ENCODE results near the gene INAFM1. TPM values are rescaled to one million over a fixed set of nuclear protein-coding genes. Genes with fewer than 3 reads are reported as not detected.
A peak's percentile ranks its signal among the peaks of the same experiment; 100 is the strongest.

INAFM1 gene
- polyA plus RNA-seq, 1 donor = 9.2 TPM

- Histone ChIP-seq H3K4me1 (ENCODE audit: control insufficient read depth, insufficient read depth, low read length) (peaks cover 31% of the 10 kb centered on the region), H3K27me3 (ENCODE audit: control insufficient read depth, insufficient read depth, low read length) (peaks cover 26% of the 10 kb centered on the region), H3K27ac (ENCODE audit: low read length) (peak overlapping the region; percentile 24), H3K9me3 (ENCODE audit: control insufficient read depth, low read depth, low read length) (no peaks in the 10 kb centered on the region), H3K4me3 (ENCODE audit: low read length) (peak overlapping the region; percentile 60), H3K36me3 (ENCODE audit: control insufficient read depth, insufficient read depth, low read length) (no peaks in the 10 kb centered on the region)
- WGBS (ENCODE audit: insufficient coverage, low lambda C conversion rate) = no CpG with 5 or more reads among the region's 84 CpGs
- peak in 1 of 2 donors; percentile 66 for DNase-seq
These were observed 44.4 kb upstream of the INAFM1 start for GRCh38 chr19:47230054-47230920.

DNA sequence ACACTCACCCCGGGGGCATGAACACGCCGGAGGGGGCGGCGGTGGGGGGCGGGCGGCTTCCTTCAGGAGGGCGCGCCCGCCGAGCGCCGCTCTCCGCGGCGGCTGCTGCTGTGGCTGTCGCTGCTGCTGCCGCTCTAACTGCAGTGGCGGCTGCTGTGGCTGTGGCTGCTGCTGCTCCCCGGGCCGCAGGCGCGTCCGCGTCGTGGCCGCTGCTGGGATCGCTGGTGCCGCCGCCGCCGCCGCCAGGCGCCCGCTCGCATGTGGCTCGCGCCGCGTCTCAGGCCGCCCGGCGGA, 43.8 kb upstream of the INAFM1 start, which contains the start of gene BBC3:
BBC3 (minus strand) TSS at position 279 of the 294 bp plus-strand sequence. CDS start 2,768 bp downstream, outside the sequence.
- H3K4me1 ChIP-seq (ENCODE audit: control insufficient read depth, insufficient read depth, low read length) = peaks cover 26% of the 10 kb centered on the region
- H3K27ac ChIP-seq (ENCODE audit: low read length) = peak within 1 kb of the TSS; percentile 24
- no peaks in the 10 kb centered on the region for H3K9me3 ChIP-seq (ENCODE audit: control insufficient read depth, low read depth, low read length)
- peak within 1 kb of the TSS; percentile 60 for H3K4me3 ChIP-seq (ENCODE audit: low read length)
- WGBS (ENCODE audit: insufficient coverage, low lambda C conversion rate) = no CpG with 5 or more reads among the region's 43 CpGs
- no peaks in the 10 kb centered on the region for H3K36me3 ChIP-seq (ENCODE audit: control insufficient read depth, insufficient read depth, low read length)
- peaks cover 26% of the 10 kb centered on the region for H3K27me3 ChIP-seq (ENCODE audit: control insufficient read depth, insufficient read depth, low read length)
- DNase-seq = no peak

DNA sequence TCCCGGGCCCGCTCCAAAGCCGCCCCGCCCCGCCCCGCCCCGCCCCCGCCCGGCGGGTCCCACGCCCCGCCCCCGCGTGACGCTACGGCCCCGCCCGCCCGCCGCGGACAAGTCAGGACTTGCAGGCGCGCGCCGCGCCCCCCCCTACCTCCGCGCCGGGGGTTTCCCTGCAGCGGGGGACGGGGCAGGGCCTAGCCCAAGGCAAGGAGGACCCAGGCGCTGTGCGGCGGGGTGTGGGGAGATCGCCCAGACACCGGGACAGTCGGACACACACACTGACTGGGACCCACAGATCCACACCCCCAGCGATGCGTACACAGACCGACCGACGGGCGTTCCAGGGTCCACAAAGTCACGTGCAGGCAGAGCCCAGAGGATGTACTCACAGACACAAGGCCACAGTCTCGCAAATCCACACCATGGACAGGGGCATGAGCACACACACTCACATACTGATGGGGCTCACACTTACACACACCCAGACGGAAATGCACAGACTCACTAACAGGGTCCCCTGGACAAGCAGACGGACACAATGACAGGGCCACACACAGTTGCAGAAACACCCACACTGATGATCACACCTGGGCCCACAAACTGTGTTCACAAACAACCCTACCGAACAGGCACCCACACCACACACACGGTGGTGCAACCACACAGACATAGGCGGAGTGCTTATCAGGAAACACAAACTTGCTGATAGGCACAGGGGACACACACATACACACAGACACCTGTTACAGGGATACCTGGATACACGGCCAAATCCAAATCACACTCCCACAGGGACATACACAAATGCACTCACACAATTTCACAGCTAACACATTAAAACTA, 43.2 kb upstream of the INAFM1 start:
- no peaks in the 10 kb centered on the region for H3K36me3 ChIP-seq (ENCODE audit: control insufficient read depth, insufficient read depth, low read length)
- WGBS (ENCODE audit: insufficient coverage, low lambda C conversion rate) = no CpG with 5 or more reads among the region's 51 CpGs
- H3K27ac ChIP-seq (ENCODE audit: low read length) = peak overlapping the region; percentile 14
- peak; percentile 79 to 93 for DNase-seq
- peaks cover 26% of the 10 kb centered on the region for H3K4me1 ChIP-seq (ENCODE audit: control insufficient read depth, insufficient read depth, low read length)
- peak overlapping the region; percentile 43 for H3K4me3 ChIP-seq (ENCODE audit: low read length)
- peaks cover 27% of the 10 kb centered on the region for H3K27me3 ChIP-seq (ENCODE audit: control insufficient read depth, insufficient read depth, low read length)
- H3K9me3 ChIP-seq (ENCODE audit: control insufficient read depth, low read depth, low read length) = no peaks in the 10 kb centered on the region

- Histone ChIP-seq H3K4me3 (ENCODE audit: low read length) (no peak overlapping the region), H3K9me3 (ENCODE audit: control insufficient read depth, low read depth, low read length) (no peaks in the 10 kb centered on the region), H3K36me3 (ENCODE audit: control insufficient read depth, insufficient read depth, low read length) (no peaks in the 10 kb centered on the region), H3K4me1 (ENCODE audit: control insufficient read depth, insufficient read depth, low read length) (peaks cover 15% of the 10 kb centered on the region), H3K27me3 (ENCODE audit: control insufficient read depth, insufficient read depth, low read length) (peaks cover 24% of the 10 kb centered on the region), H3K27ac (ENCODE audit: low read length) (no peak overlapping the region)
- DNase-seq = peak in 1 of 2 donors; percentile 62
- 52% methylated on average over 3 of the region's 16 CpGs for WGBS (ENCODE audit: insufficient coverage, low lambda C conversion rate)
These were observed 42.1 kb upstream of the INAFM1 start for GRCh38 chr19:47232422-47233211.

DNA sequence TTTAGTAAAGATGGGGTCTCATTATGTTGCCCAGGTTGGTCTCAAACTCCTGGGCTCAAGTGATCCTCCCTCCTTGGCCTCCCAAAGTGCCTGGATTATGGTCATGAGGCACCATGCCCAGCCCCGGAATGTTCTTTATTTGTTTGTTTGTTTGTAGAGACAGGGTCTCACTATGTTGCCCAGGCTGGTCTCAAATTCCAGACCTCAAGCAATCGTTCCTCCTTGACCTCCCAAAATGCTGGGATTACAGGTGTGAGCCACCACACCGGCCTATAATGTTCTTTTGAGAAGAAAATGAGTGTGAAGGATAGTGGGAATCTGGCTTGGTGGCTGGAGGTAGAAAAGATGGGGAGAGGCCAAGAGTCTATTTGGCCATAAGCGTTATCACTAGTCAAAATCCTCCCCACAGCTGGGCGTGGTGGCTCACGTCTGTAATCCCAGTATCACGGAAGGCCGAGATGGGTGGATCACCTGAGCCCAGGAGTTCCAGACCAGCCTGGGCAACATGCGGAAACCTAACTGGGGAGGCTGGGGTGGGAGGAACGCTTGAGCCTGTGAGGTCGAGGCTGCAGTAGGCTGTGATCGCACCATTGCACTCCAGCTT, 38.5 kb upstream of the INAFM1 start:
- Histone ChIP-seq H3K36me3 (ENCODE audit: control insufficient read depth, insufficient read depth, low read length) (no peaks in the 10 kb centered on the region), H3K4me3 (ENCODE audit: low read length) (no peak overlapping the region), H3K27ac (ENCODE audit: low read length) (no peak overlapping the region), H3K27me3 (ENCODE audit: control insufficient read depth, insufficient read depth, low read length) (peaks cover 25% of the 10 kb centered on the region), H3K9me3 (ENCODE audit: control insufficient read depth, low read depth, low read length) (no peaks in the 10 kb centered on the region), H3K4me1 (ENCODE audit: control insufficient read depth, insufficient read depth, low read length) (peaks cover 12% of the 10 kb centered on the region)
- no CpG with 5 or more reads among the region's 12 CpGs for WGBS (ENCODE audit: insufficient coverage, low lambda C conversion rate)
- no peak for DNase-seq

GRCh38 chr19:47239152-47239551, 35.5 kb upstream of the INAFM1 start:
- H3K4me1 ChIP-seq (ENCODE audit: control insufficient read depth, insufficient read depth, low read length) = peaks cover 23% of the 10 kb centered on the region
- H3K4me3 ChIP-seq (ENCODE audit: low read length) = no peak overlapping the region
- peaks cover 46% of the 10 kb centered on the region for H3K27me3 ChIP-seq (ENCODE audit: control insufficient read depth, insufficient read depth, low read length)
- WGBS (ENCODE audit: insufficient coverage, low lambda C conversion rate) = no CpG with 5 or more reads among the region's 16 CpGs
- H3K9me3 ChIP-seq (ENCODE audit: control insufficient read depth, low read depth, low read length) = peaks cover 4% of the 10 kb centered on the region
- H3K27ac ChIP-seq (ENCODE audit: low read length) = no peak overlapping the region
- no peaks in the 10 kb centered on the region for H3K36me3 ChIP-seq (ENCODE audit: control insufficient read depth, insufficient read depth, low read length)
- peak in 1 of 2 donors; percentile 4 for DNase-seq

DNA sequence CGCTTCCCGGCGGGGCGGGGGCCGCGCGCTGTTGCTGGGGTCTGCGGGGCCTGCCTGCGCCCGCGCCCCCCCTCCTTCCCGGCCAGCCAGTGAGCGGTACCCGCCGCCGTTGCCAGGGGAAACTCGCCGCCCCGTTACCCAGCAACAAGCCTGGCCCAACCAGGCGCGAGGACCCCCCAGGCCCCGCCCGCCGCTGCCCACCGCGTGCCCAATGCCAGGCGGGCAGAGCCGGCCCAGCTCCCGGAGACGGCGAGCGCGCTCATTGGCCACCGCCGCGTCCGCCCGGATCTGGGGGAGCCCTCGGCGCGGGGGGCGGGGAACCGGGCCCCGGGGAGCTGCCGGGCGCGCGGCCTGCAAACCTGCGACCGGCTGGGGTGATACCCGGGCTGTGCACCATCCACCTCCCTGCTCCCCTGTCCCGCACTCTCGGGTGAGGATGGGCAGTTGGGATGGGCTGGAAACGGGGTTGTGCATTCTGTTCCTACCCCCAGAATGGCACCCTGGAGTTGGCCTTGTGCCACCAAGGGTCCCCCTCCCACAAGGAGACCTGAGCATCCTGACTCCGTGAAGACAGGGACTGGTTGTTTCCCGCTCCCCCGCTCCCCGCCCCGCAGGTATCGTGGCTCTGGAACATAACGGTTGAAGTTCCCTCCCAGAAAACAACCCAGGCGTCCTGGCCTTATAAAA, 34.9 kb upstream of the INAFM1 start:
- H3K9me3 ChIP-seq (ENCODE audit: control insufficient read depth, low read depth, low read length) = peaks cover 4% of the 10 kb centered on the region
- peaks cover 23% of the 10 kb centered on the region for H3K4me1 ChIP-seq (ENCODE audit: control insufficient read depth, insufficient read depth, low read length)
- no CpG with 5 or more reads among the region's 62 CpGs for WGBS (ENCODE audit: insufficient coverage, low lambda C conversion rate)
- H3K27me3 ChIP-seq (ENCODE audit: control insufficient read depth, insufficient read depth, low read length) = peaks cover 46% of the 10 kb centered on the region
- H3K36me3 ChIP-seq (ENCODE audit: control insufficient read depth, insufficient read depth, low read length) = no peaks in the 10 kb centered on the region
- H3K27ac ChIP-seq (ENCODE audit: low read length) = no peak overlapping the region
- DNase-seq = peak in 1 of 2 donors; percentile 44
- H3K4me3 ChIP-seq (ENCODE audit: low read length) = no peak overlapping the region

DNA sequence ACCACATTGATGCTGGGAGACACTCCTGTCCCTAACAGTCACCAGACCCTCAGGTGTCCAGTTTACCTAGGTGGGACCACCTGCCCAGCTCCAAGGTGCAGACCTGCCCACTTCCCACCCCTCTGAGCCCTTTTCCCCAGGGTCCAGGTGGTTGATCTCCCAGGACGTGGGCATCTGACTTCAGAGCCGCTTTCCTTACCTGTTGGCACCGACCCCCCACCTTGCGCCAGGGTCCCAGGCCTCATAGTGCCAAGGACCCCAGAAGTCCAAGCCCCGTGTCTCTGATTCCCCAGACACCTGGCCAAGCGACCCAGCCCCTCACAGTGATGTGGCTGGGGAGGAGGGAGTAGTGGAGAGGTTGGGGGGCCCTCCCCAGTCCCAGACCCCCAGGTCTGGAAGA, 34.1 kb upstream of the INAFM1 start:
- no peaks in the 10 kb centered on the region for H3K36me3 ChIP-seq (ENCODE audit: control insufficient read depth, insufficient read depth, low read length)
- peak in 1 of 2 donors; percentile 4 for DNase-seq
- H3K9me3 ChIP-seq (ENCODE audit: control insufficient read depth, low read depth, low read length) = peaks cover 4% of the 10 kb centered on the region
- H3K27ac ChIP-seq (ENCODE audit: low read length) = no peak overlapping the region
- H3K4me1 ChIP-seq (ENCODE audit: control insufficient read depth, insufficient read depth, low read length) = peaks cover 23% of the 10 kb centered on the region
- no CpG with 5 or more reads among the region's 6 CpGs for WGBS (ENCODE audit: insufficient coverage, low lambda C conversion rate)
- H3K27me3 ChIP-seq (ENCODE audit: control insufficient read depth, insufficient read depth, low read length) = peaks cover 46% of the 10 kb centered on the region
- no peak overlapping the region for H3K4me3 ChIP-seq (ENCODE audit: low read length)

DNA sequence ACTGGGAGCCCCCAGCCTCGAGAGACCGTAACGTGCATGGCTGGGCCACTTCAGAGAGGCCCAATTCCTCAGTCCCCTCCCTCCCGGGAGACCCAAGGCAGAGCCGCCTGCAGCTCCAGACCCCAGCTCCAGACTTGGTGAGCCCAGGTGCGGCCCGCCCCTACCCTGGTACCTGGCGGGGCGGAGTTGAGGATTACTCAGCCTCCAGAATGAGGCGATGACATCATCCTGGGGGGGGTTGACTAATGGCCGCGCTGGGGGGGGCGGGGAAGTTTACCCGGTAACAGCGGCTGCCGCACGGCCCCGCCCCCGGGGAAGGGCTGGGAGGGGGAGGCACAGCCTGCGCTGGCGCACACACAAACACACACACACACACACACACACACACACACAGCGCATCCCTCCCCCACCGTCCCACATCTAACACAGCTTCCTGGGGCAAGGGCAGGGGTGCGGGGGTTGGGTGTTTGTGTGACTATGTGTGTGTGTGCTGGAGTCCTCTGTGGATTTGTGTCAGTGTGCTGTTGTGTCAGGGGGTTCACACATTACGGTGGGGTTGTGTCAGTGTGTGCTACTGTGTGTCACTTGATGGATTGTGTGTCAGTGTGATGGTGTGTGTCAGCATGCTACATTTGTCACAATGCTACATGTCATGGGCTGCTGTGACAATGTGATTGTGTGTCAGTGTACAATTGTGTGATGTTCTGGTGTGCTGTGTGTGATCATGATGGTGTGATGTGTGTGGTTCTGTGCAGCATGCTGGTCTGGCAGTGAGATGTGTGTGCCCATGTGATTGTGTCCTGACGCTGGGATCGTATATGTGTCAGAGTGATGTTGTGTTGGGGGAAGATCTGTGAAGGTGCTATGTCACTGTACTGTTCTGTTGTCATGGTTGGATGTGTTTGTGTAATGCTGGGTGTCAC, 33.4 kb upstream of the INAFM1 start:
- no peak overlapping the region for H3K27ac ChIP-seq (ENCODE audit: low read length)
- no peaks in the 10 kb centered on the region for H3K36me3 ChIP-seq (ENCODE audit: control insufficient read depth, insufficient read depth, low read length)
- H3K27me3 ChIP-seq (ENCODE audit: control insufficient read depth, insufficient read depth, low read length) = peaks cover 44% of the 10 kb centered on the region
- peaks cover 4% of the 10 kb centered on the region for H3K9me3 ChIP-seq (ENCODE audit: control insufficient read depth, low read depth, low read length)
- DNase-seq = peak; percentile 76 to 81
- peaks cover 23% of the 10 kb centered on the region for H3K4me1 ChIP-seq (ENCODE audit: control insufficient read depth, insufficient read depth, low read length)
- no CpG with 5 or more reads among the region's 27 CpGs for WGBS (ENCODE audit: insufficient coverage, low lambda C conversion rate)
- H3K4me3 ChIP-seq (ENCODE audit: low read length) = no peak overlapping the region
